ENCODE measurements around the gene MRPL20. TPM values are rescaled to one million over a fixed set of nuclear protein-coding genes. Genes with fewer than 3 reads are reported as not detected.
"Not testable (repeated sequence)": the region's sequence is repeated elsewhere in the genome, so short reads cannot be mapped to it uniquely, and the experiment has no call there.

The MRPL20 gene
- total RNA-seq, 1 donor from 2014 or later, result 108 TPM

DNA sequence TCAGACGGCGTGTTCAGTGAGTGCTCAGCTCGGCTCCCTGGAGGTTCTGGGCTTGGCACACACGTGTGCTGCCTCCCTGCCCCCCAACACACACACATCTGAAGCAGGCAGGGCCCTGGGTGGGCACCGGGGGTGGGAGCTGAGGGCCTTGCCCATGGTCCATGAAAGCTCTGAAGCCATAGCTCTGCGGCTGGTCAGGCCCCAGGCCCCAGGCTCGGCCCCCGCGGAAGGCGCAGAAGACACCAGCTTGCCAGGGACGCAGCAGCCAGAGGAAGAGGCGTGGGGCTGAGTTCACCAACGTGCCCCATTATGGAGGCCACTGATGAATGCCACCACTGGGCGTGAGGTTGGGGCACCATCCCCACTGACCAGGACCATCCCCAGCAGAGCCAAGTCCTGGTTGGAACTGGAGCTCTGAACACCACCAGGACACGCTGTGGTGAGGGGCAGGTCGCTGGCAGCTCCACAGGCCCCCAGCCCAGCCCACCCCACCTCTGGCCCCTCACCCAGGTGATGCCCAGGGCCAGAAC, 36.3 kb downstream of the MRPL20 start:
- Mint-ChIP-seq H3K36me3 (peaks cover 4% of the 10 kb centered on the region), H3K27me3 (peaks cover 3% of the 10 kb centered on the region), H3K27ac (no peak overlapping the region), H3K9me3 (no peaks in the 10 kb centered on the region), H3K4me1 (ENCODE audit: unreplicated experiment) (peaks cover 4% of the 10 kb centered on the region), H3K4me3 (no peak overlapping the region)
- no peak for DNase-seq (ENCODE audit: extremely low spot score, unreplicated experiment)
- TF ChIP-seq, protein P1, sequence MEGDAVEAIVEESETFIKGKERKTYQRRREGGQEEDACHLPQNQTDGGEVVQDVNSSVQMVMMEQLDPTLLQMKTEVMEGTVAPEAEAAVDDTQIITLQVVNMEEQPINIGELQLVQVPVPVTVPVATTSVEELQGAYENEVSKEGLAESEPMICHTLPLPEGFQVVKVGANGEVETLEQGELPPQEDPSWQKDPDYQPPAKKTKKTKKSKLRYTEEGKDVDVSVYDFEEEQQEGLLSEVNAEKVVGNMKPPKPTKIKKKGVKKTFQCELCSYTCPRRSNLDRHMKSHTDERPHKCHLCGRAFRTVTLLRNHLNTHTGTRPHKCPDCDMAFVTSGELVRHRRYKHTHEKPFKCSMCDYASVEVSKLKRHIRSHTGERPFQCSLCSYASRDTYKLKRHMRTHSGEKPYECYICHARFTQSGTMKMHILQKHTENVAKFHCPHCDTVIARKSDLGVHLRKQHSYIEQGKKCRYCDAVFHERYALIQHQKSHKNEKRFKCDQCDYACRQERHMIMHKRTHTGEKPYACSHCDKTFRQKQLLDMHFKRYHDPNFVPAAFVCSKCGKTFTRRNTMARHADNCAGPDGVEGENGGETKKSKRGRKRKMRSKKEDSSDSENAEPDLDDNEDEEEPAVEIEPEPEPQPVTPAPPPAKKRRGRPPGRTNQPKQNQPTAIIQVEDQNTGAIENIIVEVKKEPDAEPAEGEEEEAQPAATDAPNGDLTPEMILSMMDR (conservative IDR thresholded peaks at IDR 0.05), result no peak

DNA sequence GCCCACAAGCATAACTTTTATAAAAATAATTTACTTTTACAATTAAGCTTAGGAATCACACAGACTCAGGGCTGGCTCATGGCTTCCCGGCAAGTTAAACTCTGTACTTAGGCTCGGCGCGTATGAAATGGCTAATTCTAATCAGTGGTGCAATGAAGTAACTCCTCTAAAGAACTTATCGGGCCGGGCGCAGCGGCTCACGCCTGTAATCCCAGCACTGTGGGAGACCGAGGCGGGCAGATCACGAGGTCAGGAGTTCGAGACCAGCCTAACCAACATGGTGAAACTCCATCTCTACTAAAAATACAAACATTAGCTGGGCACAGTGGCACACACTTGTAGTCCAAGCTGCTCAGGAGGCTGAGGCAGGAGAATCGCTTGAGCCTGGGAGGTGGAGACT, 37.0 kb downstream of the MRPL20 start:
- not testable (repeated sequence) for H3K36me3 Mint-ChIP-seq; H3K27ac Mint-ChIP-seq; DNase-seq (ENCODE audit: extremely low spot score, unreplicated experiment); H3K27me3 Mint-ChIP-seq; H3K9me3 Mint-ChIP-seq; H3K4me3 Mint-ChIP-seq; H3K4me1 Mint-ChIP-seq (ENCODE audit: unreplicated experiment)

DNA sequence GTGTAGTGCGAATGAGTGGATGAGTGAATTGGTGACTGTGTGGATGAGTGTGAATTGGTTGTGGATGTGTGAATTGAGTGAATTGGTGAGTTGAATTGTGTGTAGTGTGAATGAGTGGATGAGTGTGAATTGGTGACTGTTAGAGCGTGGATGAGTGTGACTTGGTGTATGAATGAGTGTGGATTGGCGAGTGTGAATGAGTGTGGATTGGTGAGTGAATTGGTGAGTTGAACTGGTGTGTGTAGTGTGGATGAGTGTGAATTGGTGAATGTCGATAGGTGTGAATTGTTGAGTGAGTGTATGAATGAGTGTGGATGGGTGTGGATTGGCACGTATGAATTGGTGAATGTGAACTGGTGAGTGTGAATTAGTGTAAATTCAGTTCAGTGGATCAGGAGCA, 39.8 kb downstream of the MRPL20 start:
- TF ChIP-seq, protein P1 (conservative IDR thresholded peaks at IDR 0.05), result no peak
- no peaks in the 10 kb centered on the region for H3K9me3 Mint-ChIP-seq
- no peaks in the 10 kb centered on the region for H3K27me3 Mint-ChIP-seq
- peaks cover under 1% of the 10 kb centered on the region for H3K4me1 Mint-ChIP-seq (ENCODE audit: unreplicated experiment)
- H3K27ac Mint-ChIP-seq, result no peak overlapping the region
- no peak for DNase-seq (ENCODE audit: extremely low spot score, unreplicated experiment)
- no peak overlapping the region for H3K4me3 Mint-ChIP-seq
- H3K36me3 Mint-ChIP-seq, result no peaks in the 10 kb centered on the region

DNA sequence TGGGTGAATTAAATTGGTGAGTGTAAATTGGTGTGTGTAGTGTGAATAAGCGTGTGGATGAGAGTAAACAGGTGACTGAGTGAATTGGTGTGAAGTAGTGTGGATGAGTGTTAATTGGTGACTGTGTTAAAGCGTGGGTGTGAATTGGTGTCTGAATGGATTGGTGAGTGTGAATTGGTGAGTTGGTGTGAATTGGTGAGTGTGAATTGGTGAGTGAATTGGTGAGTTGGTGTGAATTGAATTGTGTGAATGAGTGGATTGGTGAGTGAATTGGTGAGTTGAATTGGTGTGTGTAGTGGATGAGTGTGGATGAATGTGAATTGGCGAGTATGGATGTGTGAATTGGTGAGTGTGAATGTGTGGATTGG, 40.4 kb downstream of the MRPL20 start:
- Mint-ChIP-seq H3K36me3 (no peaks in the 10 kb centered on the region), H3K4me3 (no peak overlapping the region), H3K27me3 (no peaks in the 10 kb centered on the region), H3K4me1 (ENCODE audit: unreplicated experiment) (peaks cover 6% of the 10 kb centered on the region), H3K27ac (no peak overlapping the region), H3K9me3 (no peaks in the 10 kb centered on the region)
- no peak for DNase-seq (ENCODE audit: extremely low spot score, unreplicated experiment)
- TF ChIP-seq, protein P1 (conservative IDR thresholded peaks at IDR 0.05), result no peak

DNA sequence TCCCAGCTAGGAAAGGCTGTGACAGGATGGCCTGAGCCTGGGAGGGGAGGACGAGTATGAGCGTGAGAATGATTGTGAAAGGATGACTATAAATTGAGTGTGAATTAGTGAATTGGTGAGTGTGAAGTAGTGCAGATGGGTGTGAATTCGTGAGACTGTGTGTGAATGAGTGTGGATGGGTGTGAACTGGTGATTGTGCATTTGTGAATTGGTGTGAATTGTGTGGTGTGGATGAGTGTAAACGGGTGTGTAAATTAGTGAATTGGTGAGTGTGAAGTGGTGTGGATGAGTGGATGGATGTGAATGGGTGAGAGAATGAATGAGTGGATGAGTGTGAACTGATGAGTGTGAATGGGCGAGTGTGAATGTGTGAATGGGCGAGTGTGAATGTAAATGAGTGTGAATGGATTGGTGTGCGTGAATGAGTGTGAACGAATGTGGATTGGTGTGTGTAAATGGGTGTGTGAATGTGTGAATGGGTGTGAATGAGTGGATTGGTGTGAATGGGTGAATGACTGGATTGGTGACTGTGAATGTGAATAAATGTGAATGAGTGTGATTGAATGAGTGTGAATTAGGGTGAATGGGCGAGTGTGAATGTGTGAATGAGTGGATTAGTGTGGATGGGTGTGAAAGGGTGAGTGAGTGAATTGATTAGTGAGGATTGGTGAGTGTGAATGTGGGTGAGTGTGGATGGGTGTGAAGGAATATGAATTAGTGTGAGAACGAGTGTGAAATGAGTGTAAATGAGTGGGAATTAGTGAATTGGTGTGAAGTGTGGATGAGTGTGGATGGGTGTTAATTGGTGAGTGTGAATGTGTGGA, 41.0 kb downstream of the MRPL20 start:
- TF ChIP-seq, protein P1 (conservative IDR thresholded peaks at IDR 0.05), result no peak
- no peak overlapping the region for H3K27ac Mint-ChIP-seq
- H3K36me3 Mint-ChIP-seq, result no peaks in the 10 kb centered on the region
- no peaks in the 10 kb centered on the region for H3K9me3 Mint-ChIP-seq
- no peaks in the 10 kb centered on the region for H3K27me3 Mint-ChIP-seq
- DNase-seq (ENCODE audit: extremely low spot score, unreplicated experiment), result no peak
- H3K4me1 Mint-ChIP-seq (ENCODE audit: unreplicated experiment), result peaks cover 8% of the 10 kb centered on the region
- H3K4me3 Mint-ChIP-seq, result no peak overlapping the region

DNA sequence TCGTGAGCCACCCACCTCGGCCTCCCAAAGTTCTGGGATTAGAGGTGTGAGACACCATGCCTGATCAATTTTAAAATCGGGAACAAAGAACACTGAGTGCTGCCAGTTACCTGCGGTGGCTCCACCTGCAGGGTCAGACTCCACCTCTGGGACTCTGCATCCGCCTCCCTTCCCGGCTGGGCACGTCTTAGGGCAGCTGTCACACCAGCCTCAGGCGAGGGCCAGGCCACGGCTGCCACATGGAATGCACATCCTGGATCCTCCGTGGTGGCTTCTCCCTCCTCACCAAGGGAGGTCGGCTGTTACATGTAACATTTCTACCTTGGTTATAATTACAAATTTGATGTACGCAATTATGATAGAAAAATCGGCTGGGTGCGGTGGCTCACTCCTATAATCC, 42.8 kb downstream of the MRPL20 start:
- TF ChIP-seq, protein P1 (conservative IDR thresholded peaks at IDR 0.05), result no peak
- Mint-ChIP-seq H3K27me3 (no peaks in the 10 kb centered on the region), H3K36me3 (no peaks in the 10 kb centered on the region)

More for the DNA sequence above, 42.8 kb downstream of the MRPL20 start:
- Mint-ChIP-seq H3K4me3 (no peak overlapping the region), H3K27ac (no peak overlapping the region), H3K9me3 (no peaks in the 10 kb centered on the region), H3K4me1 (ENCODE audit: unreplicated experiment) (peaks cover 16% of the 10 kb centered on the region)
- DNase-seq (ENCODE audit: extremely low spot score, unreplicated experiment), result no peak
